GM06990 (cell line): ENCODE results near the gene SNAP25.

Experiments used
- DNase-seq: peaks from one replicate; pipeline ENCODE4 v3.0.0-alpha.2; 2011; ENCODE audit not compliant: insufficient read length; ENCODE audit errors: extremely low read depth
- H3K27me3 ChIP-seq: replicated peaks from 2 replicates; pipeline ENCODE4 v1.6.0; 2011; ENCODE audit warnings: low read length; ENCODE audit not compliant: control insufficient read depth, insufficient read depth
- H3K36me3 ChIP-seq: 2 replicates; pipeline ENCODE4 v1.5.1; 2011; ENCODE audit warnings: low read length; ENCODE audit not compliant: control insufficient read depth, insufficient read depth
- H3K4me3 ChIP-seq: replicated peaks from 2 replicates; pipeline ENCODE4 v1.5.1; 2011; ENCODE audit warnings: low read depth, mild to moderate bottlenecking, control low read depth, low read length
- TF ChIP-seq, protein P1 (sequence below): IDR thresholded peaks from 2 replicates; pipeline ENCODE4 v1.5.1; 2011; ENCODE audit warnings: low read length, control low read depth, mild to moderate bottlenecking, inconsistent platforms; ENCODE audit not compliant: insufficient read depth, poor library complexity, severe bottlenecking

Gene SNAP25

DNA sequence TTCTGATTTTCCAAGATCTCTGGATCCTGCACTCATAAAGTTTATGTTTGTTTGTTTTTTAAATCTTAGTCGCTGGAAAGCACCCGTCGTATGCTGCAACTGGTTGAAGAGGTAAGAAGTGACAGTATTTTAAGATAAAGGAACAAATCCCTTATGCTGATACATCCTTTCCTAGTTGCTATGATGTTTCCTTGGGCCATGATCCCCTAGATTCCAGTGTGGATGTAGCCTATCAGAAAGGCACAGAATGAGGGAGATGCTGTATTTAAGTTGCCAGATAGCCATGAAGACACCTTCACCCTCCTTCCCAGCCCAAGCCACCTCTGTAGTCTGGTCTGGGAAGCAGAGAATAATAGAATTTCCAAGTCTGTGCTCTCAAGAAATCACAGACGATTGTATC, 59.0 kb downstream of the SNAP25 start:
- no peaks in the 10 kb centered on the region for H3K36me3 ChIP-seq
- DNase-seq: no peak
- TF ChIP-seq, protein P1, sequence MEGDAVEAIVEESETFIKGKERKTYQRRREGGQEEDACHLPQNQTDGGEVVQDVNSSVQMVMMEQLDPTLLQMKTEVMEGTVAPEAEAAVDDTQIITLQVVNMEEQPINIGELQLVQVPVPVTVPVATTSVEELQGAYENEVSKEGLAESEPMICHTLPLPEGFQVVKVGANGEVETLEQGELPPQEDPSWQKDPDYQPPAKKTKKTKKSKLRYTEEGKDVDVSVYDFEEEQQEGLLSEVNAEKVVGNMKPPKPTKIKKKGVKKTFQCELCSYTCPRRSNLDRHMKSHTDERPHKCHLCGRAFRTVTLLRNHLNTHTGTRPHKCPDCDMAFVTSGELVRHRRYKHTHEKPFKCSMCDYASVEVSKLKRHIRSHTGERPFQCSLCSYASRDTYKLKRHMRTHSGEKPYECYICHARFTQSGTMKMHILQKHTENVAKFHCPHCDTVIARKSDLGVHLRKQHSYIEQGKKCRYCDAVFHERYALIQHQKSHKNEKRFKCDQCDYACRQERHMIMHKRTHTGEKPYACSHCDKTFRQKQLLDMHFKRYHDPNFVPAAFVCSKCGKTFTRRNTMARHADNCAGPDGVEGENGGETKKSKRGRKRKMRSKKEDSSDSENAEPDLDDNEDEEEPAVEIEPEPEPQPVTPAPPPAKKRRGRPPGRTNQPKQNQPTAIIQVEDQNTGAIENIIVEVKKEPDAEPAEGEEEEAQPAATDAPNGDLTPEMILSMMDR: no peak
- H3K27me3 ChIP-seq: no peaks in the 10 kb centered on the region
- H3K4me3 ChIP-seq: no peak overlapping the region

DNA sequence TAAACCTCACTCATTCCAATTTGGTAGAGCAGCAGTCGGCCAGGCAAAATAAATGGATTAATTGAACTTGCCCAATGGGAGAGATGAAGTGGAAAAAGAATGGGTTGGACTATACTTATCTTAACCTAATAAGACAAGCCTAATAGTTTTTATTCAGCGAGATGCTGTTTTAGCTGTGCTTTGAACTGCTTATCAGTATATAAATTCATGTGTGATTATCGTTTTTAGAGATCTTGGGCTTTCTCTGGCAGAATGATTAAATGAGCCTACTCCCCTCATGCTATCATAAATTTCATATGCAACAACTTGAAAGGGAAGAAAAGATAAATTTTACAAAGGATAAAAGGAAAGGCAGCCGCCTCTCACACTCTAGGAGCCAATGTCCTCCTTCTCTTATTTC, 59.8 kb downstream of the SNAP25 start:
- DNase-seq: no peak
- Histone ChIP-seq H3K4me3 (no peak overlapping the region), H3K27me3 (no peaks in the 10 kb centered on the region), H3K36me3 (no peaks in the 10 kb centered on the region)
- TF ChIP-seq, protein P1: no peak

DNA sequence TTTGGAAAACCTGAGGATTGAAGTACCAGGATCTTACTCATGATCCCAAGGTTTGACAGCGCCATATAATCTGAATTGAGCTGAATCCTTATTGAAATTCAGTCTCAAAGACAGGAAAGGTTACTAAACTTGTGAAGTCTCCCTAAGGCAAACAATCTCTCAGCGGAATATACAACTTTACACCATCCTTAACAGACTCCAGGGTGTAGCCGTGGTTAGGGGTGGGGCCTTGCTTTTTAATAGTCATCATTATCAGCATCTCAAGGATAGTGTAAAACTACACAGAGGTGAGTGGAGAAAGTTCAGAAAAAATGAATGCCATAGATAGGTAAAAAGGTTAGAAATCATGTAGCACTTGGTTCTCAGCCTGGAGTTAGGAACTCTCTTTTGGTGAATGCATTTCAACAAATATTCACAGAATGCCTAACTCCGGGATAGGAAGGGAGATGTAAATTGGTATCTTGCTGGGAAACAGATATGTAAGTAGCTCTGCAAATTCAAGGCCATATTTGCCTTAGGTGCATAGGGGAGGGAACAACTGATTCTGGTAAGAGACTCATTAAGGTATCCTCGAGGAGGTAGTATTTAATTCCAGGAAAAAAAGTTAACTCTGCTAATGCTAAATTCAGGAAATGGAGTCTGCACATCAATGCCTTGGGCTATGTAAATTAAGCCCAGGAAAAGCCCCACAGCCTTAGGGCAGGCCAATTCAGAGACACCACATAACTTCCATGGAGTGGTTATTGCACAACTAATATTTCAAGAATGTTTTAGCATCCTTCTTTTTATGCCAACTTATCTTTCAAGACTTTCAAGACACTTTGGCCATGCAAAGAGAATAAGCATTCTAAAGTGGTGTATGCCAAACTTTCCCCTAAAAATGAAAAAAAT, 61.6 kb downstream of the SNAP25 start:
- no peaks in the 10 kb centered on the region for H3K36me3 ChIP-seq
- no peaks in the 10 kb centered on the region for H3K27me3 ChIP-seq
- H3K4me3 ChIP-seq: no peak overlapping the region
- TF ChIP-seq, protein P1: no peak
- no peak for DNase-seq

DNA sequence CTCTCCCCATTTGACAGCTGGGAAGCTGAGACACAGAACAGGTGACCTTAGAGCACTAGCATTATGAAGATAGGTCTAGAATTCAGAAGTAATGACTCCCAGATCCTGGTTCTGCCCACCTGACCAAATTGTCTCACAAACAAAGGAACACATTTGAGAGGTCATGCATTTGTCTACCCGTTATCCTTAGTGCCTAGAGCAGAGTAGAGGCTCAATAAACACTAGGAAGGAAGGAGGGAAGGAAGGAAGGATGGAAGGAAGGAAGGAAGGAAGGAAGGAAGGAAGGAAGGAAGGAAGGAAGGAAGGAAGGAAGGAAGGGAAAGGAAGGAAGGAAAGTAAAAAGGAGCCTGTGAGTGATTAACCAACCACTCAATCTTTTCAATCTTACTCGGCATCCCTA, 63.3 kb downstream of the SNAP25 start:
- Histone ChIP-seq H3K36me3 (no peaks in the 10 kb centered on the region), H3K27me3 (no peaks in the 10 kb centered on the region), H3K4me3 (no peak overlapping the region)
- TF ChIP-seq, protein P1: no peak
- DNase-seq: no peak

DNA sequence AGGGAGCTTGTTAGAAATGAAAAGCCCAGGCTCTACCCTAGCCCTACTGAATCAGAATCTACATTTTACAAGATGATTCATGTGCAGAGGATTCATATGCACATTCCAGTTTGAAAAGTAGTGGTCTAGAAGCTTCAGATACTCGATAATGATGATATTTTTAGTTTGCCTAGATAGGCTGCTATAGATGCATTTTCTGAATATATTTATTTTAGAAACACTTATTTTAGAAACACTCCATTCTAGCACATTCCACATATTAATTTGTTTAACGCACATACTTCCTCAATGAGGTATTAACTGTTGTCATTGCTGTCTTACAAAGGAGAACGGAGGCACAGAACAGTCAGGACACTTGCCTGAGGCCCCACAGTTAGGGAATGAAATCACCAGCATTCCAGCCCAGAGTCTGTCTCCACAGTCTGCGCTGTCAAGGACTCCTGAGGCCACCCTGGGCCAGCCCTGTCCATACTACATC, 64.4 kb downstream of the SNAP25 start:
- no peak for DNase-seq
- Histone ChIP-seq H3K36me3 (no peaks in the 10 kb centered on the region), H3K27me3 (no peaks in the 10 kb centered on the region), H3K4me3 (no peak overlapping the region)
- TF ChIP-seq, protein P1: no peak
